LNCaP clone FGC (cell line): ENCODE results near the gene COL4A2.

ENCODE experiments used
- DNase-seq: peaks from one replicate; pipeline ENCODE4 v3.0.0-alpha.2; 2011; ENCODE audit warnings: low read depth
- H3K4me3 ChIP-seq: 2 replicates; pipeline ENCODE4 v1.5.1; 2011; ENCODE audit warnings: mild to moderate bottlenecking, low read depth, low read length, control low read depth
- CTCF ChIP-seq: IDR thresholded peaks from 2 replicates; pipeline ENCODE4 v1.5.1; 2012; ENCODE audit warnings: mild to moderate bottlenecking; ENCODE audit not compliant: control insufficient read depth, insufficient read depth; ENCODE audit errors: extremely low read depth

COL4A2 gene

GRCh38 chr13:110440946-110441731 is 134.1 kb downstream of the COL4A2 start:
- no peak for TF ChIP-seq CTCF
- no peak overlapping the region for H3K4me3 ChIP-seq

GRCh38 chr13:110442930-110443621 is 136.0 kb downstream of the COL4A2 start:
- no peak for TF ChIP-seq CTCF
- DNase-seq: no peak
- H3K4me3 ChIP-seq: no peak overlapping the region

More at GRCh38 chr13:110440946-110441731, 134.1 kb downstream of the COL4A2 start:
- no peak for DNase-seq

- TF ChIP-seq CTCF: no peak
- DNase-seq: no peak
- no peak overlapping the region for H3K4me3 ChIP-seq
Observed at GRCh38 chr13:110443622-110444225, 136.6 kb downstream of the COL4A2 start.

- no peak for DNase-seq
- H3K4me3 ChIP-seq: no peak overlapping the region
- TF ChIP-seq CTCF: peak; percentile 64
Observed at GRCh38 chr13:110444226-110444653, 137.2 kb downstream of the COL4A2 start.

- DNase-seq: no peak
- no peak overlapping the region for H3K4me3 ChIP-seq
- no peak for TF ChIP-seq CTCF
Observed at GRCh38 chr13:110445183-110445582, 138.1 kb downstream of the COL4A2 start.

GRCh38 chr13:110445722-110446574 is 138.9 kb downstream of the COL4A2 start:
- no peak for DNase-seq
- no peak for TF ChIP-seq CTCF
- no peak overlapping the region for H3K4me3 ChIP-seq
